Vagina (tissue), 2 donors: Measurements from ENCODE around the gene WFDC12. TPM values are rescaled to one million over a fixed set of nuclear protein-coding genes. Genes with fewer than 3 reads are reported as not detected.

Experiments used
- DNase-seq, 2 donors: peaks; one replicate each; pipeline ENCODE4 v3.0.0-alpha.2; 2017; ENCODE audit errors: extremely low spot score in 2 of 2
- H3K27ac ChIP-seq: fragments of 200-600 bp; sonication (generic); one replicate; pipeline ENCODE4 v1.5.1; 2019
- H3K27me3 ChIP-seq: fragments of 200-600 bp; sonication (generic); one replicate; pipeline ENCODE4 v1.5.1; 2019
- H3K36me3 ChIP-seq, 2 donors: fragments of 200-600 bp; sonication (generic); one replicate each; pipeline ENCODE4 v1.5.1; 2017 to 2019
- H3K4me1 ChIP-seq: fragments of 200-600 bp; sonication (generic); one replicate; pipeline ENCODE4 v1.5.1; 2019
- H3K4me3 ChIP-seq, 2 donors: fragments of 200-600 bp; sonication (generic); 1 replicate in 1 of 2; 2 replicates in 1 of 2; pipeline ENCODE4 v1.5.1; 2016 to 2019
- H3K9me3 ChIP-seq: fragments of 200-600 bp; sonication (generic); one replicate; pipeline ENCODE4 v1.5.1; 2019
- CTCF ChIP-seq, 3 experiments: fragments of 450-650 bp in 2 of 3; fragments of 200-600 bp in 1 of 3; sonication (generic) in 1 of 3; IDR thresholded peaks; one replicate each; pipeline ENCODE4 v1.5.1; 2017 to 2019; ENCODE audit warnings: antibody characterized with exemption in 3 of 3, mild to moderate bottlenecking in 2 of 3, moderate library complexity in 2 of 3
- POLR2A ChIP-seq, 2 donors: fragments of 450-650 bp; IDR thresholded peaks; one replicate each; pipeline ENCODE4 v1.6.1; 2017; ENCODE audit warnings: antibody characterized with exemption in 2 of 2, mild to moderate bottlenecking in 2 of 2, moderate library complexity in 2 of 2
- POLR2AphosphoS5 ChIP-seq, 2 donors: sonication (generic); formaldehyde crosslinking; IDR thresholded peaks; one replicate each; pipeline ENCODE4 v1.9.0; 2017; ENCODE audit warnings: antibody characterized with exemption in 2 of 2, mild to moderate bottlenecking in 2 of 2, low read depth in 1 of 2; ENCODE audit not compliant: insufficient read depth in 1 of 2
- intact Hi-C: fragments of 100-400 bp; cut with DNase I; formaldehyde crosslinking; loops from one replicate; pipeline ENCODE4 v1.15.1; 2023
- total RNA-seq: library from RNA; depleted of rRNA; stranded (reverse); fragments of >200 nt; gene quantifications from one replicate; pipeline ENCODE4 v1.2.3, GENCODE V29; 2016

The WFDC12 gene
- total RNA-seq, 1 donor from 2014 or later: 4.4 TPM

GRCh38 chr20:45094864-45095574, 29.2 kb downstream of the WFDC12 start:
- Histone ChIP-seq H3K4me1 (no peaks in the 10 kb centered on the region), H3K36me3 (no peaks in the 10 kb centered on the region), H3K27ac (no peak overlapping the region), H3K4me3 (no peak overlapping the region), H3K9me3 (no peaks in the 10 kb centered on the region), H3K27me3 (peaks cover 6% of the 10 kb centered on the region)
- DNase-seq: no peak
- intact Hi-C loops: loop anchor here (10.0 kb wide), 1 partner anchor 80 kb away; no protein-coding TSS in a partner anchor
- TF ChIP-seq CTCF (IDR thresholded peaks at IDR 0.05) (no peak), POLR2AphosphoS5 (IDR thresholded peaks at IDR 0.05; ENCODE audit: insufficient read depth in 1 of 2, low read depth in 1 of 2) (no peak), POLR2A (IDR thresholded peaks at IDR 0.05) (no peak)

- no peak overlapping the region for H3K27ac ChIP-seq
- intact Hi-C loops: loop anchor here (10.0 kb wide), 1 partner anchor 79 kb away; no protein-coding TSS in a partner anchor
- no peak for TF ChIP-seq POLR2AphosphoS5 (IDR thresholded peaks at IDR 0.05; ENCODE audit: insufficient read depth in 1 of 2, low read depth in 1 of 2)
Observed at GRCh38 chr20:45094201-45094600, 30.1 kb downstream of the WFDC12 start.

GRCh38 chr20:45092898-45093297, 31.4 kb downstream of the WFDC12 start:
- no peaks in the 10 kb centered on the region for H3K36me3 ChIP-seq
- H3K27me3 ChIP-seq: peaks cover 5% of the 10 kb centered on the region
- no peaks in the 10 kb centered on the region for H3K9me3 ChIP-seq
- H3K27ac ChIP-seq: no peak overlapping the region
- intact Hi-C loops: loop anchor here (10.0 kb wide), 1 partner anchor 78 kb away; no protein-coding TSS in a partner anchor
- DNase-seq: no peak
- TF ChIP-seq POLR2A (IDR thresholded peaks at IDR 0.05) (no peak), POLR2AphosphoS5 (IDR thresholded peaks at IDR 0.05; ENCODE audit: insufficient read depth in 1 of 2, low read depth in 1 of 2) (no peak), CTCF (IDR thresholded peaks at IDR 0.05) (no peak)
- H3K4me1 ChIP-seq: peaks cover 7% of the 10 kb centered on the region
- no peak overlapping the region for H3K4me3 ChIP-seq

More at GRCh38 chr20:45094201-45094600, 30.1 kb downstream of the WFDC12 start:
- Histone ChIP-seq H3K4me3 (no peak overlapping the region), H3K9me3 (no peaks in the 10 kb centered on the region), H3K27me3 (peaks cover 6% of the 10 kb centered on the region), H3K36me3 (no peaks in the 10 kb centered on the region), H3K4me1 (no peaks in the 10 kb centered on the region)
- no peak for DNase-seq

GRCh38 chr20:45091366-45091765, 32.9 kb downstream of the WFDC12 start:
- DNase-seq: no peak
- no peaks in the 10 kb centered on the region for H3K27me3 ChIP-seq
- H3K9me3 ChIP-seq: no peaks in the 10 kb centered on the region
- H3K4me3 ChIP-seq: no peak overlapping the region
- peaks cover 11% of the 10 kb centered on the region for H3K4me1 ChIP-seq
- no peaks in the 10 kb centered on the region for H3K36me3 ChIP-seq
- TF ChIP-seq POLR2A (IDR thresholded peaks at IDR 0.05) (no peak), CTCF (IDR thresholded peaks at IDR 0.05) (no peak), POLR2AphosphoS5 (IDR thresholded peaks at IDR 0.05; ENCODE audit: insufficient read depth in 1 of 2, low read depth in 1 of 2) (no peak)
- H3K27ac ChIP-seq: no peak overlapping the region
- intact Hi-C loops: loop anchor here (10.0 kb wide), 1 partner anchor 77 kb away; no protein-coding TSS in a partner anchor

GRCh38 chr20:45090481-45090880, 33.8 kb downstream of the WFDC12 start:
- peaks cover 11% of the 10 kb centered on the region for H3K4me1 ChIP-seq
- H3K9me3 ChIP-seq: no peaks in the 10 kb centered on the region
- no peaks in the 10 kb centered on the region for H3K27me3 ChIP-seq
- no peak overlapping the region for H3K4me3 ChIP-seq
- H3K27ac ChIP-seq: no peak overlapping the region
- TF ChIP-seq POLR2A (IDR thresholded peaks at IDR 0.05) (no peak), CTCF (IDR thresholded peaks at IDR 0.05) (no peak), POLR2AphosphoS5 (IDR thresholded peaks at IDR 0.05; ENCODE audit: insufficient read depth in 1 of 2, low read depth in 1 of 2) (no peak)
- no peak for DNase-seq
- H3K36me3 ChIP-seq: no peaks in the 10 kb centered on the region
- intact Hi-C loops: loop anchor here (10.0 kb wide), 1 partner anchor 76 kb away; no protein-coding TSS in a partner anchor
